Ovary (tissue), 3 donors: ENCODE measurements around the gene LUM.

Experiments used
- CTCF ChIP-seq, 3 donors: fragments of 450-650 bp in 2 of 3; fragments of 200-600 bp in 1 of 3; IDR thresholded peaks; one replicate each; pipeline versions ENCODE4 v1.5.1 to v1.8.0; 2016 to 2022; ENCODE audit warnings: antibody characterized with exemption in 3 of 3, mild to moderate bottlenecking in 1 of 3
- EP300 ChIP-seq: sonication (generic); formaldehyde crosslinking; IDR thresholded peaks from one replicate; pipeline ENCODE4 v1.6.1; 2017; ENCODE audit warnings: antibody characterized with exemption
- POLR2A ChIP-seq: fragments of 450-650 bp; IDR thresholded peaks from one replicate; pipeline ENCODE4 v1.6.1; 2017; ENCODE audit warnings: antibody characterized with exemption, mild to moderate bottlenecking, moderate library complexity
- donor health status: DM: no; HTN: no; CAD: no.

GRCh38 chr12:91099341-91099740, 12.0 kb downstream of the LUM start:
- TF ChIP-seq CTCF (IDR thresholded peaks at IDR 0.05) (no peak), POLR2A (no peak), EP300 (no peak)
